ENCODE data around the gene AP4E1.

AP4E1 gene

GRCh38 chr15:51054535-51054934 is 146.1 kb downstream of the AP4E1 start:
- DNase-seq (ENCODE audit: extremely low read depth, low read depth): no peak
- no peak for TF ChIP-seq CTCF (IDR thresholded peaks at IDR 0.05; ENCODE audit: low read depth, low read length)

All from AG09319 (cell line).